Gastrocnemius medialis (tissue), 4 donors: ENCODE data around the gene MYOCD. TPM values are rescaled to one million over a fixed set of nuclear protein-coding genes. Genes with fewer than 3 reads are reported as not detected.

Experiments used
- ATAC-seq, 2 donors: fragments of 150-250 bp; one replicate each; pipeline ENCODE4 v1.9.1; 2016
- DNase-seq, 2 donors: peaks; one replicate each; pipeline ENCODE4 v3.0.0-alpha.2; 2019
- H3K27ac ChIP-seq, 4 donors: fragments of 200-600 bp; sonication (generic); 1 replicate in 1 of 4; 2 replicates in 3 of 4; pipeline ENCODE4 v1.5.1; 2016 to 2018; ENCODE audit warnings: mild to moderate bottlenecking in 2 of 4, moderate library complexity in 1 of 4
- H3K27me3 ChIP-seq, 3 donors: fragments of 200-600 bp; sonication (generic) in 2 of 3; 1 replicate in 1 of 3; 2 replicates in 2 of 3; pipeline versions ENCODE4 v1.5.1 to v1.6.0; 2016 to 2019; ENCODE audit warnings: mild to moderate bottlenecking in 1 of 3, moderate library complexity in 1 of 3
- H3K36me3 ChIP-seq, 2 donors: fragments of 200-600 bp; sonication (generic) in 1 of 2; one replicate each; pipeline ENCODE4 v1.5.1; 2017 to 2018
- H3K4me1 ChIP-seq, 2 donors: fragments of 200-600 bp; sonication (generic) in 1 of 2; one replicate each; pipeline ENCODE4 v1.5.1; 2016 to 2017; ENCODE audit warnings: mild to moderate bottlenecking in 2 of 2
- H3K4me3 ChIP-seq, 4 donors: fragments of 200-600 bp; sonication (generic) in 3 of 4; 1 replicate in 1 of 4; 2 replicates in 3 of 4; pipeline ENCODE4 v1.5.1; 2016 to 2019; ENCODE audit warnings: mild to moderate bottlenecking in 2 of 4
- H3K9me3 ChIP-seq, 3 donors: fragments of 200-600 bp; sonication (generic) in 2 of 3; 1 replicate in 1 of 3; 2 replicates in 2 of 3; pipeline ENCODE4 v1.5.1; 2016 to 2019
- POLR2A ChIP-seq, 2 donors: fragments of 450-650 bp; IDR thresholded peaks; one replicate each; pipeline ENCODE4 v1.6.1; 2017; ENCODE audit warnings: antibody characterized with exemption in 2 of 2, mild to moderate bottlenecking in 2 of 2, moderate library complexity in 2 of 2
- in situ Hi-C, 4 donors: fragments of 200-750 bp; cut with MboI; loops; one replicate each; pipeline versions ENCODE4 v1.15.0 to v1.8.0; 2017; ENCODE audit warnings: low sequenced_read_pairs in 4 of 4
- intact Hi-C: fragments of 100-400 bp; cut with DNase I; formaldehyde crosslinking; loops from one replicate; pipeline ENCODE4 v1.15.1; 2023; ENCODE audit warnings: low total_unique reads
- total RNA-seq, 4 donors: library from RNA; depleted of rRNA; stranded (reverse); fragments of >200 nt; gene quantifications; one replicate each; pipeline versions ENCODE4 v1.1.0 to v1.2.3, GENCODE V29; 2016
- TF ChIP-seq, protein P1 (sequence below), 5 experiments: fragments of 450-650 bp in 3 of 5; fragments of 200-600 bp in 2 of 5; sonication (generic) in 2 of 5; IDR thresholded peaks in 4 of 5; conservative IDR thresholded peaks in 1 of 5; 1 replicate in 4 of 5; 2 replicates in 1 of 5; pipeline ENCODE4 v1.5.1; 2016 to 2019; ENCODE audit warnings: antibody characterized with exemption in 5 of 5, mild to moderate bottlenecking in 3 of 5, moderate library complexity in 3 of 5

MYOCD gene
- total RNA-seq, 4 donors from 2014 or later = 0.36 to 2.7 (median 1.2) TPM

DNA sequence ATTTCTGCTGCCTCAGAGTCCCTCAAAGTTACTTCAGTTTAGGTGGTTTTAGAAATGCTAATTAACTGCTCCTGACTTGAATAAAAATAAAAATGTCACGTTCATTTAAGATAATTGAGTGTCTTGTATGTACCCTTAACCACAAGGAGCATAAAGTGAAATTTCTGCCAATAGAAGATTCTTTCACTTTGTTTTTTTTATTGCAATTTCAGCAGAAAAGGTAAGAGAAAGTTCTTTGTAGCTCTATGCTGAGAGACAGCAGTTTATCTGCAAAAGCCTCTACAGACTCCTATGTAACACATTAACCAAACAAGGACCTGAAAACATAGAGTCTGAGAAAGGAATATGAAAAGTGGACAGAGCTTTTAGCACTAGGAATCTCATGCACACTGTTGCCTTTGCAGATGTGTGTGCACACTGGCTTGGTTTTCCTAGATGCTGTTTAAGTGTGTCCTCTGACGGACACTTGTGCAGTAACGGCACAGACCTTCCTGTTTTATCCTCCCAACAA lies 135.2 kb downstream of the MYOCD start:
- no peak overlapping the region for H3K4me3 ChIP-seq
- H3K4me1 ChIP-seq = peaks cover 0 to 5% of the 10 kb centered on the region in 2 donors
- H3K36me3 ChIP-seq = no peaks in the 10 kb centered on the region
- H3K9me3 ChIP-seq = no peaks in the 10 kb centered on the region
- H3K27me3 ChIP-seq = no peaks in the 10 kb centered on the region
- intact Hi-C loops (no loop called here), in situ Hi-C loops (no loop called here)
- no peak for ATAC-seq
- TF ChIP-seq, protein P1, sequence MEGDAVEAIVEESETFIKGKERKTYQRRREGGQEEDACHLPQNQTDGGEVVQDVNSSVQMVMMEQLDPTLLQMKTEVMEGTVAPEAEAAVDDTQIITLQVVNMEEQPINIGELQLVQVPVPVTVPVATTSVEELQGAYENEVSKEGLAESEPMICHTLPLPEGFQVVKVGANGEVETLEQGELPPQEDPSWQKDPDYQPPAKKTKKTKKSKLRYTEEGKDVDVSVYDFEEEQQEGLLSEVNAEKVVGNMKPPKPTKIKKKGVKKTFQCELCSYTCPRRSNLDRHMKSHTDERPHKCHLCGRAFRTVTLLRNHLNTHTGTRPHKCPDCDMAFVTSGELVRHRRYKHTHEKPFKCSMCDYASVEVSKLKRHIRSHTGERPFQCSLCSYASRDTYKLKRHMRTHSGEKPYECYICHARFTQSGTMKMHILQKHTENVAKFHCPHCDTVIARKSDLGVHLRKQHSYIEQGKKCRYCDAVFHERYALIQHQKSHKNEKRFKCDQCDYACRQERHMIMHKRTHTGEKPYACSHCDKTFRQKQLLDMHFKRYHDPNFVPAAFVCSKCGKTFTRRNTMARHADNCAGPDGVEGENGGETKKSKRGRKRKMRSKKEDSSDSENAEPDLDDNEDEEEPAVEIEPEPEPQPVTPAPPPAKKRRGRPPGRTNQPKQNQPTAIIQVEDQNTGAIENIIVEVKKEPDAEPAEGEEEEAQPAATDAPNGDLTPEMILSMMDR (IDR thresholded peaks at IDR 0.05 in 4 of 5, conservative IDR thresholded peaks at IDR 0.05 in 1 of 5) = no peak
- no peak for TF ChIP-seq POLR2A (IDR thresholded peaks at IDR 0.05)
- no peak for DNase-seq
- H3K27ac ChIP-seq = no peak overlapping the region

DNA sequence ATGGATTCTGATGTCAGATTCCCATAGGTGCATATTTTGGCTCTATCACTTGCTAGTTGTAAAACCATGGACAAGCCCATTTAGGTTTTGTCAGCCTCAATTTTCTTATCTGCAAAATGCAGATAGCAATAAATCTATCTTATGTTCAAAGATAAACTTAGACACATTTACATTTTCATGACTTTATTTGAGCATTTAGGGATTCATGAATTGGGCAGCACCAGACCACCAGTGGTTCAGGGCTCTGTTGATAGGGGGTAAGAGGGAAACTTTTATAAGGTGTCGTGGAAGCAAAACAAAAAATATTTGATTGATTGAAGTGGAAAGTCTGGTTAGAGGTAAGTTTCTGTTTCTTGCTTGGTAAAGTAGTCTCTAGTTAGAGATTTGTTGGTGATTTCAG lies 140.9 kb downstream of the MYOCD start:
- ATAC-seq = no peak
- in situ Hi-C loops = no loop called here
- Histone ChIP-seq H3K9me3 (no peaks in the 10 kb centered on the region), H3K27ac (no peak overlapping the region), H3K4me1 (peaks cover 0 to 5% of the 10 kb centered on the region in 2 donors), H3K36me3 (no peaks in the 10 kb centered on the region), H3K4me3 (no peak overlapping the region), H3K27me3 (no peaks in the 10 kb centered on the region)
- TF ChIP-seq POLR2A (IDR thresholded peaks at IDR 0.05) = no peak
- TF ChIP-seq, protein P1 (IDR thresholded peaks at IDR 0.05 in 4 of 5, conservative IDR thresholded peaks at IDR 0.05 in 1 of 5) = no peak
- intact Hi-C loops = no loop called here
- DNase-seq = no peak

GRCh38 chr17:12808723-12809122 lies 143.0 kb downstream of the MYOCD start:
- Histone ChIP-seq H3K36me3 (no peaks in the 10 kb centered on the region), H3K9me3 (no peaks in the 10 kb centered on the region), H3K27me3 (no peaks in the 10 kb centered on the region), H3K27ac (no peak overlapping the region), H3K4me1 (no peaks in the 10 kb centered on the region), H3K4me3 (no peak overlapping the region)
- TF ChIP-seq, protein P1 (IDR thresholded peaks at IDR 0.05 in 4 of 5, conservative IDR thresholded peaks at IDR 0.05 in 1 of 5) = no peak
- TF ChIP-seq POLR2A (IDR thresholded peaks at IDR 0.05) = no peak
- in situ Hi-C loops = no loop called here
- DNase-seq = no peak
- intact Hi-C loops = no loop called here
- ATAC-seq = no peak

- H3K4me3 ChIP-seq = no peak overlapping the region
- no peaks in the 10 kb centered on the region for H3K4me1 ChIP-seq
- TF ChIP-seq, protein P1 (IDR thresholded peaks at IDR 0.05 in 4 of 5, conservative IDR thresholded peaks at IDR 0.05 in 1 of 5) = no peak
- TF ChIP-seq POLR2A (IDR thresholded peaks at IDR 0.05) = no peak
- ATAC-seq = no peak
- no peaks in the 10 kb centered on the region for H3K9me3 ChIP-seq
- in situ Hi-C loops (loop anchor here in 1 of 4 donors (10.0 kb wide), 1 partner anchor 62 kb away; no protein-coding TSS in a partner anchor), intact Hi-C loops (no loop called here)
- no peaks in the 10 kb centered on the region for H3K36me3 ChIP-seq
- no peak overlapping the region for H3K27ac ChIP-seq
- DNase-seq = no peak
- H3K27me3 ChIP-seq = no peaks in the 10 kb centered on the region
Measured at GRCh38 chr17:12812877-12813276, 147.2 kb downstream of the MYOCD start.

DNA sequence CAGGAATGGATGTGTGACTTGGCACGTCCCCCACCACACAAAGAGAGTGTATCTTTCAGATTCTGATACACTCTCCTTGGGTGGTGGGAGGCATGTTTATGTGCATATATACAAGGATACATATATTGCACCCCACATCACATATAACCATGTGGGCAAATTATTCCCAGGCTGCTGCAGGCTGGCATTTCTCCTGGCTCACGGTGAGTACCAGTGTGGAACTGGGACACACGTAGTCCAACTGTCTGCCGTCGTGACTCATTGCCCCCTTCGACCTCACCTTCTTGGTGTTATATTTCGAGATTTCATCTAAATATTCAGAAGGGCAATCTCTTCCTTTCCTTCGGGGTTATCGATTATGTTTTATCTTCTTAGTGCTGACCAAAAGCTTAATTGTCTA lies 148.0 kb downstream of the MYOCD start:
- DNase-seq (no peak), ATAC-seq (no peak)
- Histone ChIP-seq H3K4me1 (no peaks in the 10 kb centered on the region), H3K36me3 (no peaks in the 10 kb centered on the region), H3K4me3 (no peak overlapping the region), H3K9me3 (no peaks in the 10 kb centered on the region), H3K27ac (no peak overlapping the region), H3K27me3 (no peaks in the 10 kb centered on the region)
- intact Hi-C loops = no loop called here
- TF ChIP-seq, protein P1 (IDR thresholded peaks at IDR 0.05 in 4 of 5, conservative IDR thresholded peaks at IDR 0.05 in 1 of 5) = no peak
- no peak for TF ChIP-seq POLR2A (IDR thresholded peaks at IDR 0.05)
- in situ Hi-C loops = loop anchor here in 1 of 4 donors (10.0 kb wide), 1 partner anchor 61 kb away; no protein-coding TSS in a partner anchor
